ENCODE results near the gene SLC2A5.

The SLC2A5 gene

DNA sequence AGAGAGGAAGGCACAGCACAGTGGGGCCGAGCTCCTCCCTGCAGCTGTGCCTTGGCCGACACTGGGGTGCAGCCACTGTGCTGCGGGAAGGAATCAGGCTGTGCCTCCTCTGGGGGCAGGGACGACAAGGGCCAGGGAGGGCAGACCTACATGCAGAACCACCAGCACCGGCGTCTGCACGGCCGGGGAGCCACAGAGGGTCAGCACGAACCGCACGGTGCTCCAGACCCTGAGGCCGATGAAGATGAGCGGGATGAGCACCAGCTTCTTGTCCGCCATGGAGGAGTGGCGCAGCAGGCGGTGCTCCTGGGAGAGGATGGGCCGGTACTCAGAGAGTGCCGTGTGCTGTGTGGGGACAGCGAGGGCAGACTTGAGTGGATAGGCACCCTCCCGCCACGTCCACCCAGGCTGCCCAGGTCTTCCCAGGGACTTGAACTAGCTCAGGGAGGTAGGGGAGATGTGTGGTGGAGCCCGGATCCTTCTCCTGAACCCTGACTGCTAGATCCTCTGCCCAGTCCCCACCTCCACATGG is 36.0 kb upstream of the SLC2A5 start:
- TF ChIP-seq, protein P1, sequence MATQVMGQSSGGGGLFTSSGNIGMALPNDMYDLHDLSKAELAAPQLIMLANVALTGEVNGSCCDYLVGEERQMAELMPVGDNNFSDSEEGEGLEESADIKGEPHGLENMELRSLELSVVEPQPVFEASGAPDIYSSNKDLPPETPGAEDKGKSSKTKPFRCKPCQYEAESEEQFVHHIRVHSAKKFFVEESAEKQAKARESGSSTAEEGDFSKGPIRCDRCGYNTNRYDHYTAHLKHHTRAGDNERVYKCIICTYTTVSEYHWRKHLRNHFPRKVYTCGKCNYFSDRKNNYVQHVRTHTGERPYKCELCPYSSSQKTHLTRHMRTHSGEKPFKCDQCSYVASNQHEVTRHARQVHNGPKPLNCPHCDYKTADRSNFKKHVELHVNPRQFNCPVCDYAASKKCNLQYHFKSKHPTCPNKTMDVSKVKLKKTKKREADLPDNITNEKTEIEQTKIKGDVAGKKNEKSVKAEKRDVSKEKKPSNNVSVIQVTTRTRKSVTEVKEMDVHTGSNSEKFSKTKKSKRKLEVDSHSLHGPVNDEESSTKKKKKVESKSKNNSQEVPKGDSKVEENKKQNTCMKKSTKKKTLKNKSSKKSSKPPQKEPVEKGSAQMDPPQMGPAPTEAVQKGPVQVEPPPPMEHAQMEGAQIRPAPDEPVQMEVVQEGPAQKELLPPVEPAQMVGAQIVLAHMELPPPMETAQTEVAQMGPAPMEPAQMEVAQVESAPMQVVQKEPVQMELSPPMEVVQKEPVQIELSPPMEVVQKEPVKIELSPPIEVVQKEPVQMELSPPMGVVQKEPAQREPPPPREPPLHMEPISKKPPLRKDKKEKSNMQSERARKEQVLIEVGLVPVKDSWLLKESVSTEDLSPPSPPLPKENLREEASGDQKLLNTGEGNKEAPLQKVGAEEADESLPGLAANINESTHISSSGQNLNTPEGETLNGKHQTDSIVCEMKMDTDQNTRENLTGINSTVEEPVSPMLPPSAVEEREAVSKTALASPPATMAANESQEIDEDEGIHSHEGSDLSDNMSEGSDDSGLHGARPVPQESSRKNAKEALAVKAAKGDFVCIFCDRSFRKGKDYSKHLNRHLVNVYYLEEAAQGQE (IDR thresholded peaks at IDR 0.05; ENCODE audit: insufficient replicate concordance, low read depth), result no peak
- TF ChIP-seq POLR2AphosphoS5 (IDR thresholded peaks at IDR 0.05; ENCODE audit: low read depth), result no peak
- TF ChIP-seq SPI1 (IDR thresholded peaks at IDR 0.05; ENCODE audit: borderline replicate concordance, low read depth), result no peak
- TF ChIP-seq, protein P2, sequence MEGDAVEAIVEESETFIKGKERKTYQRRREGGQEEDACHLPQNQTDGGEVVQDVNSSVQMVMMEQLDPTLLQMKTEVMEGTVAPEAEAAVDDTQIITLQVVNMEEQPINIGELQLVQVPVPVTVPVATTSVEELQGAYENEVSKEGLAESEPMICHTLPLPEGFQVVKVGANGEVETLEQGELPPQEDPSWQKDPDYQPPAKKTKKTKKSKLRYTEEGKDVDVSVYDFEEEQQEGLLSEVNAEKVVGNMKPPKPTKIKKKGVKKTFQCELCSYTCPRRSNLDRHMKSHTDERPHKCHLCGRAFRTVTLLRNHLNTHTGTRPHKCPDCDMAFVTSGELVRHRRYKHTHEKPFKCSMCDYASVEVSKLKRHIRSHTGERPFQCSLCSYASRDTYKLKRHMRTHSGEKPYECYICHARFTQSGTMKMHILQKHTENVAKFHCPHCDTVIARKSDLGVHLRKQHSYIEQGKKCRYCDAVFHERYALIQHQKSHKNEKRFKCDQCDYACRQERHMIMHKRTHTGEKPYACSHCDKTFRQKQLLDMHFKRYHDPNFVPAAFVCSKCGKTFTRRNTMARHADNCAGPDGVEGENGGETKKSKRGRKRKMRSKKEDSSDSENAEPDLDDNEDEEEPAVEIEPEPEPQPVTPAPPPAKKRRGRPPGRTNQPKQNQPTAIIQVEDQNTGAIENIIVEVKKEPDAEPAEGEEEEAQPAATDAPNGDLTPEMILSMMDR (IDR thresholded peaks at IDR 0.05; ENCODE audit: insufficient read depth, low read length), result no peak
- no peak for TF ChIP-seq GABPA (IDR thresholded peaks at IDR 0.05; ENCODE audit: low read depth)
- H3K4me3 ChIP-seq (replicated peaks; ENCODE audit: insufficient read depth, low read length), result no peak overlapping the region
- no peak for DNase-seq (ENCODE audit: low read depth in 1 of 2, low spot score in 1 of 2)
- H3K27ac ChIP-seq (replicated peaks), result no peak overlapping the region
- H3K27me3 ChIP-seq (ENCODE audit: insufficient read depth, poor library complexity, severe bottlenecking), result no peaks in the 10 kb centered on the region

DNA sequence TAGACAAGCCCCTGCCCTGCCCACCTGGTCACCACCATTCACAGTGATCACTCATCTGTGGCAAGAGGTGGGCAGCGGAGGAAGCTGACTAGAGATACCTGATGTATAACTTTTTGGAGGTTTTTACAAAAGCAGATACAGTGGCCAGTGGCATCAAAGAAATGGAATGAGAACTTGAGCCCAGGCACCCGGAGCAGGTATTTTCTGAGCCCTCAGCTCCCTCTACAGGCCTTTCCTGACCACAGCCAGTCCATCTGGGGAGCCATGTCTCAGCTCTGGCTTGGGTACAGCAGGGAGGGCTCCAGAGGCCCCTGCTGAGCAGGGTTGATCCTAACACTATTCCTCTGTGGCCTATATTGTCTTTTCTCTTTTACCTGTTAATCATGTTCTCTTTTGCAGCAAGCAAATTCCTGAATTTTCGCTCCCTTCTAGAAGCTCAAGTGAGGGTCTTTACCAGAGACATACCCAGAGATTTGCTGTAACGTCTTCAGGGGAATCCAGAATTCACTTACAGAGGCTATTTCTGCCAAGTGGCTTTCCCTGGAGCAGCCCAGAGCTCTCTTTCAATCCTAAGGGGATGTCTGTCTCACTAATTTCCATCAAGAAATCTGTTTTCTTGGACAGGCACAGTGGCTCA is 32.2 kb upstream of the SLC2A5 start:
- DNase-seq (ENCODE audit: low read depth in 1 of 2, low spot score in 1 of 2), result peak in 1 of 2 experiments; percentile 77
- no peak for TF ChIP-seq GABPA (IDR thresholded peaks at IDR 0.05; ENCODE audit: low read depth)
- TF ChIP-seq, protein P2 (IDR thresholded peaks at IDR 0.05; ENCODE audit: insufficient read depth, low read length), result peak; percentile 87
- H3K27me3 ChIP-seq (ENCODE audit: insufficient read depth, poor library complexity, severe bottlenecking), result no peaks in the 10 kb centered on the region

DNA sequence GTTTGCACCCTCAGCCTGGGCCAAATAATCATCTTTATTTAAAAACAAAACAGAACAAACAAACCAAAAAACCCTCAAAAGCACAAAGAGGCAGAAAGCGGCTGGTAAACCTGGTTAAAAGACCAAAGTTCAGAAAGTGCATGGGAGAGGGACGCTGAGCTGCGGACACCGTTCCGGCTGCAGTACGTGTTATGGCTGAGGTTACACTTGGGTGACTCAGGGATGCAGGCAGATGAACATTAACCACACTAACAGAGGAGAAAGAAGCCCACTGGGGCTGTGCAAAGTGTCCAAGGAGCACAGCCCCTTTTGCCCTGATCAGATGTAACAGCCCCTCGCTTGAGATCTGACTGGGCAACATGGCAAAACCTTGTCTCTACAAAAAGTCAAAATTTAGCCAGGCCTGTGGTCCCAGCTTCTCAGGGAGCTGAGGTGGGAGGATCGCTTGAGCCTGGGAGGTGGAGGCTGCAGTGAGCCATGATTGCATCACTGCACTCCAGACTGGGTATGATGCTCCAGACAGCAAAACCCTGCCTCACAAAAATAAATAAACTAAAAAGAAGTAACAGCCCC is 31.1 kb upstream of the SLC2A5 start:
- Histone ChIP-seq H3K4me3 (replicated peaks; ENCODE audit: insufficient read depth, low read length) (no peak overlapping the region), H3K27ac (replicated peaks) (no peak overlapping the region), H3K27me3 (ENCODE audit: insufficient read depth, poor library complexity, severe bottlenecking) (no peaks in the 10 kb centered on the region)
- DNase-seq (ENCODE audit: low read depth in 1 of 2, low spot score in 1 of 2), result no peak
- TF ChIP-seq POLR2AphosphoS5 (IDR thresholded peaks at IDR 0.05; ENCODE audit: low read depth) (no peak), GABPA (IDR thresholded peaks at IDR 0.05; ENCODE audit: low read depth) (no peak), SPI1 (IDR thresholded peaks at IDR 0.05; ENCODE audit: borderline replicate concordance, low read depth) (no peak)
- TF ChIP-seq, protein P1 (IDR thresholded peaks at IDR 0.05; ENCODE audit: insufficient replicate concordance, low read depth), result no peak
- TF ChIP-seq, protein P2 (IDR thresholded peaks at IDR 0.05; ENCODE audit: insufficient read depth, low read length), result no peak

More for the DNA sequence above, 32.2 kb upstream of the SLC2A5 start:
- H3K4me3 ChIP-seq (replicated peaks; ENCODE audit: insufficient read depth, low read length), result no peak overlapping the region
- no peak overlapping the region for H3K27ac ChIP-seq (replicated peaks)

Data from HL-60 (cell line).